GM21515 (cell line): ENCODE measurements around the gene IRF9.
A peak's percentile ranks its signal among the peaks of the same experiment; 100 is the strongest.

ENCODE experiments used
- ATAC-seq: cut with Tn5 transposase; IDR thresholded peaks from one replicate; pipeline ENCODE4 v1.9.1; 2021; ENCODE audit not compliant: unreplicated experiment

IRF9 gene

GRCh38 chr14:24176599-24176998 lies 15.5 kb downstream of the IRF9 start:
- ATAC-seq: no peak

GRCh38 chr14:24177041-24177825 lies 16.2 kb downstream of the IRF9 start:
- no peak for ATAC-seq

DNA sequence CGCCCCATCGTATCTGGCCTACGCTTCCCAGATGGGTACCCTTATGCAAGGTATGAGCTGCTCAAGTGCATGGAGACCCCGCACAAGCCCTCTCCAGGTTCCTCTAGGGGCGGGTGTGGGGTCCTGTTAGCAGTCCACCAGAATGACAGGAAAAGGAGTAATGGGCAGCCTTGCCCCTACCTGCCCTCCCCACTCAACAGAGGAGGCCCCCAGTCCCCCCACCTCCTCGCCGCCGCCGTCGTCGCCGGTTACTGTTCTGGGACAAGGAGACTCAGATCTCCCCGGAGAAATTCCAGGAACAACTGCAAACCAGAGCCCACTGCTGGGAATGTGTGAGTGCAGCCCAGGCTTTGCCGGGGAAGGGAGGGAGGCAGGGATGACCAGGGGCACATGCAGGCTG lies 16.8 kb downstream of the IRF9 start:
- no peak for ATAC-seq

- no peak for ATAC-seq
Measured at GRCh38 chr14:24178399-24179178, 17.5 kb downstream of the IRF9 start.

GRCh38 chr14:24179294-24179960 lies 18.4 kb downstream of the IRF9 start:
- ATAC-seq: no peak

- ATAC-seq: no peak
Measured at GRCh38 chr14:24179961-24180796, 19.1 kb downstream of the IRF9 start.

GRCh38 chr14:24181371-24182077 lies 20.5 kb downstream of the IRF9 start:
- ATAC-seq: no peak

GRCh38 chr14:24182110-24182882 lies 21.2 kb downstream of the IRF9 start:
- no peak for ATAC-seq

- no peak for ATAC-seq
Measured at GRCh38 chr14:24183014-24183481, 22.0 kb downstream of the IRF9 start.

GRCh38 chr14:24184104-24184970 lies 23.3 kb downstream of the IRF9 start:
- ATAC-seq: no peak

DNA sequence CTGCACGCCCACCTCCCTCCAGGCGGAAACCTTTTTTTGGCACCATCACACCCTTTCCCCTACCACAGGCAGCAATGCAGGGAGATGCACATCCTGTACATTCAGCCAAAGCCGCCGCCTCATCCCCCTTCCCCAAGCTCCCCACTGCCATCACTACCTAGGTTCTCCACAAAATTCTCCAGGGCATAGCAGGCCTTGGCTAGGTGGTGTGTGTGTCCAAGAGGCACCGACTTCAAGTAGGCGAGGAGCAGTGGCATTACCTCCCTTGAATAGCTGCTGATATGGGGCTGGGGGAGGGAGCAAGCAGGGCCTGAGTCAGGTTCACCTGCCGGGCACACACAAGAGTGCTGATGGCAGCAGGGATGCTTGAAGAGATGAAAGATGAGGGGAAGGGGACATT lies 24.0 kb downstream of the IRF9 start:
- ATAC-seq: no peak

DNA sequence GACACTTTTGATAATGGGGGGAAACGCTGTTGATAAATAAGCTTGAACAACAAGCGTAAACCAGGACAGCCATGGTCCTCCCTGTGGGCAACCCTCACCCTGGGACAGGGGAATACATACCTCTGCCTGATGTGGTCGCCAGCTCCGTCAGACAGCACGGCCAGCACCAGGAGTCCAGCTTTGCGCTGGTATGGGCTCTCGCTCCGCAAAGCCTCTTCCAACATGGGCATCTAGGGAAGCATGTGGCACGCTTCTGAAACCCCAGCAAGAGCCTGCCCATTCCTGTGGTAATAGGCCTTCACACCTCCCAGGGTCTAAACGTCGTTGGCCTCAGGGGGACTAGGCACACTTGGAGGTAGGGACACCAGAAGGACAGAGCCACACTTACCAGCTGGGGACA lies 24.7 kb downstream of the IRF9 start:
- no peak for ATAC-seq

GRCh38 chr14:24186831-24187538 lies 25.9 kb downstream of the IRF9 start:
- no peak for ATAC-seq

DNA sequence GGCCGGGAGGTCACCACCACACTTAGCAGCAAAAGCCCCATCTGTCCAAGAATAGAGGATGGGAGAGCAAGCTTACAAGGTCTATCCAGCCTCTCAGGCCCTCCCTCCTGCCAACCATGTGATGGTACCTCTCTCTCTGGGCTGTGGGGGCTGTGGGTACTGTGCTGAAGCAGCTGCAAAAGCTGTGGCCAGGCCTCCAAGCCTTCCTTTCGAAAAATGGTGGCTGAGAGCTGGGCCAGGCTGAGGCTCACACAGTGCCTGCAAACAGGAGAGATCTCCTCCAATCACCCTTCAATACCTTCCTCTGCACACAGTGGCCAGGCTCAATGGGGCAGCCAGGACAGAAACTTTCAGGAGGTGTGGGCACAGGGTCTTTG lies 26.5 kb downstream of the IRF9 start:
- ATAC-seq: no peak

- peak; percentile 87 for ATAC-seq
Measured at GRCh38 chr14:24188251-24189058, 27.4 kb downstream of the IRF9 start, which contains the start of gene IPO4. Gene IPO4 (minus strand): TSS chr14:24188816. CDS start chr14:24188787, 29 bp downstream.

- ATAC-seq: no peak
Measured at GRCh38 chr14:24189059-24189375, 28.0 kb downstream of the IRF9 start.

GRCh38 chr14:24189460-24189859 lies 28.4 kb downstream of the IRF9 start:
- no peak for ATAC-seq
